GM10847 (cell line): ENCODE results near the gene DNAJC21.

Experiments used
- POLR2A ChIP-seq: IDR thresholded peaks from 2 replicates; pipeline ENCODE4 v1.6.1; 2011; ENCODE audit not compliant: insufficient read length; ENCODE audit errors: extremely low read depth

The DNAJC21 gene

DNA sequence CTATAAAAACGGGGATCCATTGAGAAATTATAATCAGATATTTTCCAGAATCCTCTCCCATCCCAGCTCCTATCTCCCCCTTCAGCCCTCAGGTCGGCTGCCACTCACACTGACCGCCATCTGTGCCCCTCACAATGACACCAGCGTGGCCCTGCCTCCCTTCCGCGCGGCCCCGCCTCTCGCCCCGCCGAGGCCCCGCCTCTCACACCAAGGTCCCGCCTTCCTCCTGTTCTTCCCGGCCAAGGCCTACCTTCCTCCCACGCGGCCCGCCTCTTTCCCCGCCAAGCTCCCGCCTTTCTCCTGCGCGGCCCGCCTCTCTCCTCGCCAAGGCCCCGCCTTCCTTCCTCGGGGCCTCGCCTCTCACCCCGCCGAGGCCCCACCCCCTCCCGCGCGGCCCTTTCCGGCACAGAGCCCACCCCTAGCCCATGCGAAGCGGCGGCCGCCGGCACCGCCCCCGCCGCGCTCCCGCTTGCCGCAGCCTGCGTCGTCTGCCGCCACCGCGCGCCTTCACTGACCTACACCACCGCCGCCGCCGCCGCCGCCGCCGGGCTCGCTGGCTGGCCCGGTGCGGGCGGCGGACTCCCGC, at the start of gene DNAJC21:
Gene DNAJC21, plus strand, starts transcription at position 426 of the 586 bp plus-strand sequence. CDS start 261 bp downstream, outside the sequence.
- TF ChIP-seq POLR2A = no peak

GRCh38 chr5:34881246-34881645, 48.1 kb upstream of the DNAJC21 start:
- TF ChIP-seq POLR2A = no peak

- TF ChIP-seq POLR2A = no peak
These were observed 42.8 kb upstream of the DNAJC21 start for GRCh38 chr5:34886392-34887119.

GRCh38 chr5:34889394-34889793, 40.0 kb upstream of the DNAJC21 start:
- TF ChIP-seq POLR2A = no peak

DNA sequence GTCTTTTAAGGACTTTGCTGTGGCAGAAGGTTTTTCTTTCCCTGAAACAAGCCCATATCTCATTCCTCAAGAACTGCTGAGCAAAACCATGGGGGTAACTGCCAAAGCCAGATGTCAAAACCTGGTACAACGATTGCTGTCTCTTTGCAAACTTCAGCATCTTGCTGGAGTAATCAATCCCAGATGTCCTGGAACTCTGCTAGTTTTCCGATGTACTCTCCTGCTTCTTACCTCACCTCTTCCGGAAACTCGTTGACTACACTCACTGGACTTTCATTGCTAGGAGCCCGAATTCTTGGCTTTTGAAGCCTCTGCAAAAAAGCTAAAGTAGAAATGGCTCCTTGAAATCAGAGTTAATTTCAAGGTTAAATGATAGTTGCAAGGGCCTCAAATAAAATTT, 37.4 kb upstream of the DNAJC21 start:
- TF ChIP-seq POLR2A = no peak

GRCh38 chr5:34892414-34892813, 36.9 kb upstream of the DNAJC21 start:
- TF ChIP-seq POLR2A = no peak

- TF ChIP-seq POLR2A = no peak
These were observed 34.6 kb upstream of the DNAJC21 start for GRCh38 chr5:34894716-34895115.

DNA sequence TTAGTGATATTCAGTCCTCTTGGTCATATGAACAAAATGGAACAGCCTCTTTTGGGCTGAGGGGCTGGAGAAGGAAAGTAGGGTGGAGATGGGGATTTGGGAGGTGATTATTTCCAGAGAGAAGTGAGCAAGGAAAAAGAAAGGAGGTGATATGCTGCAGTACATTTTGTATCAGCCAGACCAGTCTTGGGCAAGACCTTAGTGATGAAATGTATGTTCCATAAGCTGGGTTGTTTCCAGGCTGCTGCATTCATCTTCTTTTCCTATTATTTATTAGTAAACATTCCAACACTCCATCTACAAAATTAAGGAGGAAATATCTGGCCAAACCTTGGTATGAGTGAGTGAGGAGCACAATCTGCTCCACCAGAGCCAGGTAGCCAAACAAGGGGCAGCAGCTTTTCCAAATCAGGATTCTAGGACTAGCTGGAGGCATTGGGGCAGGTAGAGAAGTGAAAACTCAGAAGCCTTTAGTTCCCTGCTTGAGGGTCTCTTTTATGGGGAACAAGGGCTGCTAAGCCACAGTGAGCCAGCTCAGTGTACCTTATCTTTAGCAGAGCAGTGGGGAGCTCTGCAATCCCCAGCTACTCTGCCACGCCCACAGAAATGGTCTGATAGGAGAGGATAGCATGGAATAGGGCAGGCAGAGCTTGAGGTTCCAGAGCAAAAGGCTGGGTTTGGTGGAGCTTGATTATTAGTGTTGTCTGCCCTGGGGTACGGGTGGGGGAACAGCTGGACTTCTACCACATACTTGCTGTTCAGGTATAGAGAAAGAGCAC, 33.5 kb upstream of the DNAJC21 start:
- no peak for TF ChIP-seq POLR2A

GRCh38 chr5:34897646-34898045, 31.7 kb upstream of the DNAJC21 start:
- TF ChIP-seq POLR2A = no peak

- no peak for TF ChIP-seq POLR2A
These were observed 31.0 kb upstream of the DNAJC21 start for GRCh38 chr5:34898258-34898895.

DNA sequence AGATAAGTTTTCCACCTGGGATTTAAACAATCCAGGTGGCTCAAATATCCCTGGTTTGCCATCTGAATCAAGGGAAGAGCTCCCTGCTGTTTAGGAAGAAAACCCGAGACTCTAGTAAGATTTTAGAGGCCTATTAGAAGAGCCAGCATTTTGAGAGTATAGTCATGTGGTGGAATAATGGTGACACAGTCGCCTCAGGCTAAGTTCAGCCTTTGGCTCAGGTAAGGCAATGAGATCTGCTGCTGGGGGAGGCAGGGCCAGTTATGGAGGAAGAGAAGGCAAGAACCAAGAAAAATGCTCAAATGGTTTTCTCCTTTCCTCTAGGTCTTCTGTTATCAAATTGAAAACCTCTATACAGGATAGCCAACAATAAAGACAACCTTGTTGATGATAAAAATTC, 30.3 kb upstream of the DNAJC21 start:
- no peak for TF ChIP-seq POLR2A

- no peak for TF ChIP-seq POLR2A
These were observed 28.7 kb upstream of the DNAJC21 start for GRCh38 chr5:34900652-34901051.

DNA sequence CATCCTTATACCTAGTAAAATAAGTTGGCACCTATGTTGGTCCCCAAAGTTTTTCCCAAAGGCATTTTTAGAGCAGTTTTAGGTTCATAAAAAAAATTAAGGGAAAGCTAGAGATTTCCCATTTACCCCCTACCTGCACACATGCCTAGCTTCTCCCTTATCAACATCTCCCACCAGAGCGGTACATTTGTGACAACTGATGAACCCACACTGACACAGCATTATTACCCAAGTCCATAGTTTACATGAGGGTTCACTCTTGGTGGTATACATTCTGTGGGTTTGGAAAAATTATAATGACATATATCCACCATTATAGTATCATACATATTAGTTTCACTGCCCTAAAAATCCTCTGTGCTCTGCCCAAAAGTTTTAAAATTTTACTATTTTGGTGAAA, 26.1 kb upstream of the DNAJC21 start:
- TF ChIP-seq POLR2A = no peak

GRCh38 chr5:34905564-34905963, 23.8 kb upstream of the DNAJC21 start:
- TF ChIP-seq POLR2A = no peak

DNA sequence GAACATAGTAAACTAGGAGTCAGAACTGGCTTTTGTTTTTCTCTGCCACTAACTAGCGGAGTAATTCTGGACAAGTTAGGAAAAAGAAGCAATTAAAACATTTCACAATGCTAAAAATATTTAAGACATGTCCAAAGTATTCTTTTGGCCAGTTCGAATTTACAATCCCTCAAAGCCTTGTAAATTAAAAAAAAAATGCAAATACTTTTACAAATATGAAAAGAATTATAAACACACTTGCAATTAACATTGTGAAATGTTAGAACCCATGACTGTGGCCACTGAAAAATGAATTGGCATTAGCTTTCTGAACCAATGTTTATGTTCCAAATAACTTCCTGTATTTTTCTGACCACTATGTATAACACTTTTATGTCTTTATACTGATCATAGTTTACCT, 16.3 kb upstream of the DNAJC21 start:
- no peak for TF ChIP-seq POLR2A
